Measurements from ENCODE around the gene SLC35D2. TPM values are rescaled to one million over a fixed set of nuclear protein-coding genes. Genes with fewer than 3 reads are reported as not detected.
"Not testable (repeated sequence)": the region's sequence is repeated elsewhere in the genome, so short reads cannot be mapped to it uniquely, and the experiment has no call there.

Gene SLC35D2
- total and polyA plus RNA-seq, 7 experiments from 2014 or later, result 6.1 to 20.2 (median 13.3) TPM

- DNase-seq, result no peak
Observed at GRCh38 chr9:96381696-96382095, 1.8 kb downstream of the SLC35D2 start.

DNA sequence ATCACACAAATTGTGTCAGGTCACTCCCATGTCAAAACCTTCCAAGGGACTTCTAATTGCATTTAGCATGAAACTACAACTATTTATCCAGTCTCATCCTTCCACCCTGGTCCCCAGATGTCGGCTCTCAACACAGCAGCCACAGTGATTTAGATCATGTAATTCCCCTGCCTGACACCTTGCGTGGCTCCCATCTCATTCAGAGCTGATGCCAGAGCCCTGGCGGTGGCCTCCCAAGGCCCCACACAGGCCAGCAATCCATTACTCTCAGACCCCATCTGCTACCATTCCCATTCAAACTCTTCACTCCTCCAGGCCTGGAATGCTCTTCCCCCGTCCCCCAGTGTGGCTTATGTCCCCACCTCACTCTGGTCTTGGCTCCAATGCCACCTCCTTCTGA, 2.4 kb downstream of the SLC35D2 start:
- Histone ChIP-seq H3K4me1 (ENCODE audit: control insufficient read depth in 2 of 2, insufficient read depth in 2 of 2, low read length in 2 of 2) (peaks cover 0 to 9% of the 10 kb centered on the region in 2 donors), H3K9me3 (ENCODE audit: control insufficient read depth in 2 of 3, low read length in 3 of 3) (no peaks in the 10 kb centered on the region), H3K27me3 (ENCODE audit: control insufficient read depth in 2 of 2, insufficient read depth in 2 of 2, low read length in 2 of 2) (no peaks in the 10 kb centered on the region), H3K27ac (ENCODE audit: low read depth, low read length) (no peak overlapping the region), H3K4me3 (ENCODE audit: low read length) (no peak overlapping the region), H3K36me3 (ENCODE audit: control insufficient read depth in 2 of 3, insufficient read depth in 3 of 3, low read length in 3 of 3) (no peaks in the 10 kb centered on the region)
- ChIA-PET CTCF (interaction anchor here (0.9 kb wide), 1 partner anchor 35 kb away, joined by 3 read pairs; no protein-coding TSS in a partner anchor), POLR2A (interaction anchor here (1.1 to 1.3 kb wide), 2 partner anchors 29 to 55 kb away, joined by 3 read pairs; no protein-coding TSS in a partner anchor)
- no peak for ATAC-seq
- no peak for DNase-seq
- Mint-ChIP-seq H3K27ac (peak overlapping the region in 2 of 9 donors; percentile 13 to 32), H3K4me1 (peaks cover 10 to 42% (median 31%) of the 10 kb centered on the region in 7 donors), H3K36me3 (peaks cover 0 to 18% (median 9%) of the 10 kb centered on the region in 5 donors), H3K27me3 (no peaks in the 10 kb centered on the region), H3K9me3 (no peaks in the 10 kb centered on the region), H3K4me3 (peak overlapping the region in 2 of 10 donors; percentile 1 to 44)
- intact Hi-C loops (cut with micrococcal nuclease), result no loop called here

More at GRCh38 chr9:96381696-96382095, 1.8 kb downstream of the SLC35D2 start:
- H3K9me3 Mint-ChIP-seq, result no peaks in the 10 kb centered on the region
- ChIA-PET CTCF (interaction anchor here (0.9 kb wide), 1 partner anchor 34 kb away, joined by 3 read pairs; no protein-coding TSS in a partner anchor), POLR2A (interaction anchor here (1.1 to 3.4 kb wide), 2 partner anchors 56 to 70 kb away, joined by 3 to 21 read pairs; no protein-coding TSS in a partner anchor)
- Histone ChIP-seq H3K36me3 (ENCODE audit: control insufficient read depth in 2 of 3, insufficient read depth in 3 of 3, low read length in 3 of 3) (no peaks in the 10 kb centered on the region), H3K4me1 (ENCODE audit: control insufficient read depth in 2 of 2, insufficient read depth in 2 of 2, low read length in 2 of 2) (peaks cover 0 to 9% of the 10 kb centered on the region in 2 donors), H3K9me3 (ENCODE audit: control insufficient read depth in 2 of 3, low read length in 3 of 3) (no peaks in the 10 kb centered on the region), H3K4me3 (ENCODE audit: low read length) (no peak overlapping the region), H3K27ac (ENCODE audit: low read depth, low read length) (no peak overlapping the region), H3K27me3 (ENCODE audit: control insufficient read depth in 2 of 2, insufficient read depth in 2 of 2, low read length in 2 of 2) (no peaks in the 10 kb centered on the region)
- H3K4me1 Mint-ChIP-seq, result peaks cover 10 to 42% (median 31%) of the 10 kb centered on the region in 7 donors
- no peak for ATAC-seq
- H3K36me3 Mint-ChIP-seq, result peaks cover 0 to 19% (median 9%) of the 10 kb centered on the region in 5 donors
- intact Hi-C loops (cut with micrococcal nuclease), result loop anchor here (2.0 kb wide), 2 partner anchors 17 to 69 kb away; partner anchors contain the start of gene HABP4 (in 2 of the 2)
- peak overlapping the region in 3 of 10 donors; percentile 3 to 58 (median 14) for H3K4me3 Mint-ChIP-seq
- peak overlapping the region in 3 of 9 donors; percentile 13 to 58 (median 23) for H3K27ac Mint-ChIP-seq
- no peaks in the 10 kb centered on the region for H3K27me3 Mint-ChIP-seq

GRCh38 chr9:96379461-96379860, 4.0 kb downstream of the SLC35D2 start:
- no peaks in the 10 kb centered on the region for H3K27me3 Mint-ChIP-seq
- H3K36me3 Mint-ChIP-seq, result peaks cover 0 to 18% (median 9%) of the 10 kb centered on the region in 5 donors
- ChIA-PET POLR2A (no interaction called here), CTCF (no interaction called here)
- DNase-seq (no peak), ATAC-seq (no peak)
- peaks cover 0 to 9% of the 10 kb centered on the region in 2 donors for H3K4me1 ChIP-seq (ENCODE audit: control insufficient read depth in 2 of 2, insufficient read depth in 2 of 2, low read length in 2 of 2)
- no peak overlapping the region for H3K27ac ChIP-seq (ENCODE audit: low read depth, low read length)
- no peaks in the 10 kb centered on the region for H3K36me3 ChIP-seq (ENCODE audit: control insufficient read depth in 2 of 3, insufficient read depth in 3 of 3, low read length in 3 of 3)
- peak overlapping the region in 1 of 9 donors; percentile 16 for H3K27ac Mint-ChIP-seq
- peaks cover 10 to 36% (median 32%) of the 10 kb centered on the region in 7 donors for H3K4me1 Mint-ChIP-seq
- H3K9me3 Mint-ChIP-seq, result no peaks in the 10 kb centered on the region
- no peak overlapping the region for H3K4me3 ChIP-seq (ENCODE audit: low read length)
- no peak overlapping the region for H3K4me3 Mint-ChIP-seq
- H3K27me3 ChIP-seq (ENCODE audit: control insufficient read depth in 2 of 2, insufficient read depth in 2 of 2, low read length in 2 of 2), result no peaks in the 10 kb centered on the region
- intact Hi-C loops (cut with micrococcal nuclease), result no loop called here
- no peaks in the 10 kb centered on the region for H3K9me3 ChIP-seq (ENCODE audit: control insufficient read depth in 2 of 3, low read length in 3 of 3)

GRCh38 chr9:96378187-96378586, 5.3 kb downstream of the SLC35D2 start:
- Mint-ChIP-seq H3K27me3 (no peaks in the 10 kb centered on the region), H3K4me3 (no peak overlapping the region), H3K27ac (no peak overlapping the region), H3K4me1 (peaks cover 10 to 30% (median 26%) of the 10 kb centered on the region in 7 donors), H3K9me3 (no peaks in the 10 kb centered on the region), H3K36me3 (peaks cover 0 to 18% (median 9%) of the 10 kb centered on the region in 5 donors)
- Histone ChIP-seq H3K27me3 (ENCODE audit: control insufficient read depth in 2 of 2, insufficient read depth in 2 of 2, low read length in 2 of 2) (no peaks in the 10 kb centered on the region), H3K36me3 (ENCODE audit: control insufficient read depth in 2 of 3, insufficient read depth in 3 of 3, low read length in 3 of 3) (no peaks in the 10 kb centered on the region), H3K4me1 (ENCODE audit: control insufficient read depth in 2 of 2, insufficient read depth in 2 of 2, low read length in 2 of 2) (peaks cover 0 to 9% of the 10 kb centered on the region in 2 donors), H3K4me3 (ENCODE audit: low read length) (no peak overlapping the region), H3K27ac (ENCODE audit: low read depth, low read length) (no peak overlapping the region), H3K9me3 (ENCODE audit: control insufficient read depth in 2 of 3, low read length in 3 of 3) (no peaks in the 10 kb centered on the region)
- intact Hi-C loops (cut with micrococcal nuclease), result no loop called here
- CTCF ChIA-PET, result no interaction called here
- ATAC-seq, result no peak
- DNase-seq, result no peak
- POLR2A ChIA-PET, result interaction anchor here (0.6 kb wide), 1 partner anchor 24 kb away, joined by 4 read pairs; no protein-coding TSS in a partner anchor

DNA sequence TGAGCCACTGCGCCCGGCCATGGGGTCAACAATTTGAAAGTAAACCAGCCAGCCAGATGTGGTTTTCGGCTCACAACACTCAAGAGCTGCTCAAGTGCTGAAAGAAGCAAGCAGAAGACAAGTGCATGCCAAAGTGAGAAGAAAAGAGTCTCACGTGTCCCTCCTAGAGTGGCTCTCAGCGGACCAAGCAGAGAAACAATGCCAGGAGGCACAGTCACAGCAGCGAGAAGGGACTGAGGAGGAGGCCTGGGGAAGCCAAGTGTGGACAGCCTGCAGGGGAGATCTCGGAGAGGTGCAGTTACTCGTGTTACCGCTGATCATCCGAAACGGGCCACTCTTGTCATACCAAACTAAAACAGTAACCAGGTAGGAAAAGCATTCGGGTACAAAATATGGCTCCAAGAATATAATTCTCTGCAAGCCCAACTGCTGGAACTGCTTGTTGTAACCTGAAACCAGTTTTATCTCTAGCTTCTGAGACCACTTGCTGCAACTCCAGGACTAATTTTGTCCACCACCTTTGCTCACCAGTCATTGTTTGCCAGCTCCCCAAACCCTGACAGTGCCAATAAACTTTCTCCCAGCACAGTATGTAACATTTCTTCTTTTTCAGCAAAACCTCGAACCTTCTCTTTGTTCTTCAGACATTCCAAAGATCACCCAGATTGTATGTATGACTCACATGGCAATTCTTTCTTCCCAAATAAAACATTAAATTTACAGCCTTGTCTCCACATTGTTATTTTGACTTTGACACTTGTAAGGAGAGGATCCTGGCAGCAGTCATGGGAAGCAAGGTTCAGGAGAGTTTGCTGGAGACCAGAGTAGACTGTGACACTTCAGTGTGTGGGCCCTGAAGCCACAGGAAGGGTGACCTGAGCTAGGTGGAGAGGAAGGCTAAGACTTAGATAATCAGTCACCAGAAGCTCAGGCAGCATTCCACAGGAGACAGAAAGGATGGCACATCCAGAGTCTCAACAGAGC, 6.3 kb downstream of the SLC35D2 start:
- POLR2A ChIA-PET, result interaction anchor here (0.6 kb wide), 1 partner anchor 25 kb away, joined by 4 read pairs; no protein-coding TSS in a partner anchor
- intact Hi-C loops (cut with micrococcal nuclease), result no loop called here

DNA sequence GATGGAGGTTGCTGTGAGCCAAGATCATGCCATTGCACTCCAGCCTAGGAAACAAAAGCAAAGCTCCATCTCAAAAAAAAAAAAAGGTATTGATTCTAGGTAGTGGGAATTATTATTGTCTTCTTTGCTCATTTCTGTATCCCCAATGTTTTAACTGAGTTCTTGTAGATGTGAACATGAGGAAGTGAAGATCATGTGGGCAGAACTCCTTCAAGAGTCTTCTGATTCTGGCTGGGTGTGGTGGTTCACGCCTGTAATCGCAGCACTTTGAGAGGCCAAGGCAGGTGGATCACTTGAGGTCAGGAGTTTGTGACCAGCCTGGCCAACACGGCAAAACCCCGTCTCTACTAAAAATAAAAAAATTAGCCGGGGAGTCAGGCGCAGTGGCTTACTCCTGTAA, 8.0 kb downstream of the SLC35D2 start:
- DNase-seq, result not testable (repeated sequence)

More for the DNA sequence above, 6.3 kb downstream of the SLC35D2 start:
- H3K36me3 Mint-ChIP-seq, result peaks cover 0 to 18% (median 9%) of the 10 kb centered on the region in 5 donors
- H3K4me1 Mint-ChIP-seq, result peaks cover 6 to 22% (median 19%) of the 10 kb centered on the region in 7 donors
- H3K4me3 Mint-ChIP-seq, result no peak overlapping the region
- Histone ChIP-seq H3K9me3 (ENCODE audit: control insufficient read depth in 2 of 3, low read length in 3 of 3) (no peaks in the 10 kb centered on the region), H3K27ac (ENCODE audit: low read depth, low read length) (no peak overlapping the region), H3K4me3 (ENCODE audit: low read length) (no peak overlapping the region), H3K27me3 (ENCODE audit: control insufficient read depth in 2 of 2, insufficient read depth in 2 of 2, low read length in 2 of 2) (no peaks in the 10 kb centered on the region), H3K4me1 (ENCODE audit: control insufficient read depth in 2 of 2, insufficient read depth in 2 of 2, low read length in 2 of 2) (peaks cover 0 to 4% of the 10 kb centered on the region in 2 donors), H3K36me3 (ENCODE audit: control insufficient read depth in 2 of 3, insufficient read depth in 3 of 3, low read length in 3 of 3) (no peaks in the 10 kb centered on the region)
- CTCF ChIA-PET, result no interaction called here
- peak overlapping the region in 1 of 9 donors; percentile 4 for H3K27ac Mint-ChIP-seq
- DNase-seq (no peak), ATAC-seq (no peak)
- H3K9me3 Mint-ChIP-seq, result no peaks in the 10 kb centered on the region
- H3K27me3 Mint-ChIP-seq, result no peaks in the 10 kb centered on the region

More for the DNA sequence above, 8.0 kb downstream of the SLC35D2 start:
- intact Hi-C loops (cut with micrococcal nuclease); H3K4me1 Mint-ChIP-seq; H3K36me3 ChIP-seq (ENCODE audit: control insufficient read depth in 2 of 3, insufficient read depth in 3 of 3, low read length in 3 of 3); H3K27me3 Mint-ChIP-seq; H3K27ac Mint-ChIP-seq; H3K27me3 ChIP-seq (ENCODE audit: control insufficient read depth in 2 of 2, insufficient read depth in 2 of 2, low read length in 2 of 2); CTCF ChIA-PET; H3K4me3 Mint-ChIP-seq; H3K4me3 ChIP-seq (ENCODE audit: low read length); H3K9me3 ChIP-seq (ENCODE audit: control insufficient read depth in 2 of 3, low read length in 3 of 3); POLR2A ChIA-PET; H3K27ac ChIP-seq (ENCODE audit: low read depth, low read length); ATAC-seq; H3K9me3 Mint-ChIP-seq; H3K4me1 ChIP-seq (ENCODE audit: control insufficient read depth in 2 of 2, insufficient read depth in 2 of 2, low read length in 2 of 2): not testable (repeated sequence)
- H3K36me3 Mint-ChIP-seq, result peaks cover 0 to 14% (median 9%) of the 10 kb centered on the region in 5 donors

Data from naive thymus-derived CD4-positive, alpha-beta T cell (primary cell).